Measurements from ENCODE around the gene OR4D2. TPM values are rescaled to one million over a fixed set of nuclear protein-coding genes. Genes with fewer than 3 reads are reported as not detected.
A peak's percentile ranks its signal among the peaks of the same experiment; 100 is the strongest.

The OR4D2 gene
- total RNA-seq, 1 donor from 2014 or later, result not detected

DNA sequence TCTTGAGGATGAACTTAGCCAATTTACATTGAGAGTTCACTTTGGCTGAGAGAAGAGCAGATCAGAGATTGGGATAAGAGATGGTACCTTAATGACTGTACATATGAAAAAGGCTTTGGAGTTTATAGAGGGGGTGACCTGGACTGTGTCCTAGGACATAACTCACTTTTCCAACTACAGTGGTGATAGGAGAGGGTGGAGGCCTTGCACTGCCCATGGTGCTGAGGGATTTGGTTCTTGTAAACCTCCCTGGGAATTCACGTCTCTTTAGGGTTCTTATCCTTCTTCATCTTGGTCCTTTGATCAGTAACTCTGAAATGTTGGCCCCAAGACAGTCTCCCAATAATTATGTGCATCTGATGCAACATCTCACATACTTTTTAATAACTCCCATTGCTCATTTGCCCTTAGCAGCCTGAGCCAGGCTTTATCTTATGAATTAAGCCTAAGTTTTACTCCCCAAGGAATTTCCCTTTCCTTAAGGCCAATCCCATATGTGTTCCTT lies 18.8 kb upstream of the OR4D2 start, which contains the start of gene OR4D1:
OR4D1 (plus strand) TSS at position 455 of the 505 bp plus-strand sequence. CDS start 6,770 bp downstream, outside the sequence.
- Mint-ChIP-seq H3K27me3 (ENCODE audit: unreplicated experiment) (peaks cover 1% of the 10 kb centered on the region), H3K36me3 (ENCODE audit: low read depth, unreplicated experiment) (peaks cover 8% of the 10 kb centered on the region), H3K4me3 (ENCODE audit: unreplicated experiment) (no peak within 1 kb of the TSS), H3K4me1 (ENCODE audit: unreplicated experiment) (peaks cover 7% of the 10 kb centered on the region), H3K27ac (ENCODE audit: unreplicated experiment) (no peak within 1 kb of the TSS), H3K9me3 (ENCODE audit: unreplicated experiment) (peaks cover 3% of the 10 kb centered on the region)
- DNase-seq (ENCODE audit: low spot score), result no peak
- TF ChIP-seq, protein P1, sequence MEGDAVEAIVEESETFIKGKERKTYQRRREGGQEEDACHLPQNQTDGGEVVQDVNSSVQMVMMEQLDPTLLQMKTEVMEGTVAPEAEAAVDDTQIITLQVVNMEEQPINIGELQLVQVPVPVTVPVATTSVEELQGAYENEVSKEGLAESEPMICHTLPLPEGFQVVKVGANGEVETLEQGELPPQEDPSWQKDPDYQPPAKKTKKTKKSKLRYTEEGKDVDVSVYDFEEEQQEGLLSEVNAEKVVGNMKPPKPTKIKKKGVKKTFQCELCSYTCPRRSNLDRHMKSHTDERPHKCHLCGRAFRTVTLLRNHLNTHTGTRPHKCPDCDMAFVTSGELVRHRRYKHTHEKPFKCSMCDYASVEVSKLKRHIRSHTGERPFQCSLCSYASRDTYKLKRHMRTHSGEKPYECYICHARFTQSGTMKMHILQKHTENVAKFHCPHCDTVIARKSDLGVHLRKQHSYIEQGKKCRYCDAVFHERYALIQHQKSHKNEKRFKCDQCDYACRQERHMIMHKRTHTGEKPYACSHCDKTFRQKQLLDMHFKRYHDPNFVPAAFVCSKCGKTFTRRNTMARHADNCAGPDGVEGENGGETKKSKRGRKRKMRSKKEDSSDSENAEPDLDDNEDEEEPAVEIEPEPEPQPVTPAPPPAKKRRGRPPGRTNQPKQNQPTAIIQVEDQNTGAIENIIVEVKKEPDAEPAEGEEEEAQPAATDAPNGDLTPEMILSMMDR (IDR thresholded peaks at IDR 0.05; ENCODE audit: unreplicated experiment), result no peak

- H3K27me3 Mint-ChIP-seq (ENCODE audit: unreplicated experiment), result peaks cover 1% of the 10 kb centered on the region
- H3K4me1 Mint-ChIP-seq (ENCODE audit: unreplicated experiment), result peaks cover 12% of the 10 kb centered on the region
These were observed 18.2 kb upstream of the OR4D2 start for GRCh38 chr17:58148609-58149008.

DNA sequence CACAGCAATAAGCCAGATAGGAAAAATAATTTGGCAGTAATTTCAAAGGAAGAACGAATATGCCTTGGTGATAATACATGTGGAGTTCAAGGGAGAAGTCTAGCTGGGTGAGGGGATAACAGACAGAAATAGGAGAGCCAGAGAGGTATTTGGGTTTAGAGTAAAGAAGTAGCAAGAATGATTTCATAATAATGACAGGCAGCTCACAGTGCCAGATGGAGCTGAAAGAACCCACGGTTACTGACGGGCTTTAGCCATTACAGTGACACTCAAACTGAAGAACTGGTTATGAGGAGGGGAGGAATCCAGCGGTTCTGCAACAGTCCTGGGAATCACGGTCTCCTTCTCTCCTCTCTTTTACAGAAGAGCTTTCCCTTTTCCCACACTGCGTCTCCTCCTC lies 16.4 kb upstream of the OR4D2 start:
- no peak for DNase-seq (ENCODE audit: low spot score)
- peaks cover 12% of the 10 kb centered on the region for H3K4me1 Mint-ChIP-seq (ENCODE audit: unreplicated experiment)
- H3K27me3 Mint-ChIP-seq (ENCODE audit: unreplicated experiment), result peaks cover 1% of the 10 kb centered on the region
- TF ChIP-seq, protein P1 (IDR thresholded peaks at IDR 0.05; ENCODE audit: unreplicated experiment), result no peak
- no peaks in the 10 kb centered on the region for H3K9me3 Mint-ChIP-seq (ENCODE audit: unreplicated experiment)
- no peak overlapping the region for H3K27ac Mint-ChIP-seq (ENCODE audit: unreplicated experiment)
- no peak overlapping the region for H3K4me3 Mint-ChIP-seq (ENCODE audit: unreplicated experiment)
- no peaks in the 10 kb centered on the region for H3K36me3 Mint-ChIP-seq (ENCODE audit: low read depth, unreplicated experiment)

More at GRCh38 chr17:58148609-58149008, 18.2 kb upstream of the OR4D2 start:
- Mint-ChIP-seq H3K9me3 (ENCODE audit: unreplicated experiment) (peaks cover 3% of the 10 kb centered on the region), H3K4me3 (ENCODE audit: unreplicated experiment) (no peak overlapping the region), H3K36me3 (ENCODE audit: low read depth, unreplicated experiment) (peaks cover 6% of the 10 kb centered on the region), H3K27ac (ENCODE audit: unreplicated experiment) (no peak overlapping the region)
- TF ChIP-seq, protein P1 (IDR thresholded peaks at IDR 0.05; ENCODE audit: unreplicated experiment), result no peak
- no peak for DNase-seq (ENCODE audit: low spot score)

DNA sequence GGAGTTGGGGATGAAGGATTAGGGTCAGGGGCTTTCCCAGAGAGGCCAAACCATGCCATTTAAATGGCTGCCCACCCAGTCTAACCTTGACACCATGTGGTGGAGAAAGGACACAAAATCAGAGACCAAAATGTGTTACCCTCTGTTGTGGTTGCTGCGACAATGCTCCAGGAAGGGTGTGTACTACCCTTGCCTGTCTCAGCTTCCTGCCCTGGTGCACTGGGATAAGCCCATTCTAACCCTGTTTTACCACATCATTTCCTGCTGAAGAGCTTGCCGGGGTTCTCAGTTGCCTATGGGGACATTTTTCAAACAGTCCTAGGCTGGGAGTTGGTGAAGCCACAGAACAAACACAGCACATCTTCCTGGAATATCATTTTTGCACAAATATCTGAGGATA lies 13.7 kb upstream of the OR4D2 start:
- peaks cover 5% of the 10 kb centered on the region for H3K27me3 Mint-ChIP-seq (ENCODE audit: unreplicated experiment)
- no peaks in the 10 kb centered on the region for H3K36me3 Mint-ChIP-seq (ENCODE audit: low read depth, unreplicated experiment)
- H3K27ac Mint-ChIP-seq (ENCODE audit: unreplicated experiment), result peak overlapping the region; percentile 72
- H3K4me3 Mint-ChIP-seq (ENCODE audit: unreplicated experiment), result no peak overlapping the region
- H3K9me3 Mint-ChIP-seq (ENCODE audit: unreplicated experiment), result no peaks in the 10 kb centered on the region
- peaks cover 17% of the 10 kb centered on the region for H3K4me1 Mint-ChIP-seq (ENCODE audit: unreplicated experiment)
- no peak for DNase-seq (ENCODE audit: low spot score)
- TF ChIP-seq, protein P1 (IDR thresholded peaks at IDR 0.05; ENCODE audit: unreplicated experiment), result no peak

GRCh38 chr17:58153671-58154070 lies 13.1 kb upstream of the OR4D2 start:
- no peaks in the 10 kb centered on the region for H3K36me3 Mint-ChIP-seq (ENCODE audit: low read depth, unreplicated experiment)

More at GRCh38 chr17:58153671-58154070, 13.1 kb upstream of the OR4D2 start:
- Mint-ChIP-seq H3K27me3 (ENCODE audit: unreplicated experiment) (peaks cover 5% of the 10 kb centered on the region), H3K27ac (ENCODE audit: unreplicated experiment) (peak overlapping the region; percentile 72), H3K9me3 (ENCODE audit: unreplicated experiment) (no peaks in the 10 kb centered on the region), H3K4me1 (ENCODE audit: unreplicated experiment) (peaks cover 17% of the 10 kb centered on the region), H3K4me3 (ENCODE audit: unreplicated experiment) (no peak overlapping the region)
- TF ChIP-seq, protein P1 (IDR thresholded peaks at IDR 0.05; ENCODE audit: unreplicated experiment), result no peak
- no peak for DNase-seq (ENCODE audit: low spot score)

Measured in endothelial cell (in vitro differentiated cells).